GM23338 (cell line): ENCODE data around the gene NLN. TPM values are rescaled to one million over a fixed set of nuclear protein-coding genes. Genes with fewer than 3 reads are reported as not detected.

Experiments used
- ATAC-seq: fragments of 200-7000 bp; cut with Tn5 transposase; 3 replicates; pipeline ENCODE4 v1.9.1; 2020
- DNase-seq: peaks from one replicate; pipeline ENCODE4 v3.0.0-alpha.2; 2015; ENCODE audit warnings: low spot score
- H2AFZ ChIP-seq: fragments of 200-600 bp; sonication (generic); 2 replicates; pipeline ENCODE4 v1.8.0; 2016; ENCODE audit warnings: antibody characterized with exemption, mild to moderate bottlenecking, moderate library complexity
- H3F3A ChIP-seq: fragments of 200-600 bp; sonication (generic); replicated peaks from 2 replicates; pipeline ENCODE4 v1.8.0; 2017; ENCODE audit warnings: antibody characterized with exemption, mixed run types, low read depth
- H3K27ac ChIP-seq: fragments of 200-600 bp; sonication (generic); 2 replicates; pipeline ENCODE4 v1.6.1; 2016; ENCODE audit warnings: low read depth
- H3K27me3 ChIP-seq: fragments of 200-600 bp; sonication (generic); 2 replicates; pipeline ENCODE4 v1.8.0; 2016; ENCODE audit warnings: mild to moderate bottlenecking, mixed run types, moderate library complexity; ENCODE audit not compliant: insufficient read depth
- H3K36me3 ChIP-seq: fragments of 200-600 bp; sonication (generic); 2 replicates; pipeline ENCODE4 v1.8.0; 2016; ENCODE audit warnings: mild to moderate bottlenecking; ENCODE audit not compliant: insufficient read depth
- H3K4me1 ChIP-seq: fragments of 200-600 bp; sonication (generic); 2 replicates; pipeline ENCODE4 v1.8.0; 2016; ENCODE audit warnings: mild to moderate bottlenecking, moderate library complexity; ENCODE audit not compliant: insufficient read depth
- H3K4me2 ChIP-seq: fragments of 200-600 bp; sonication (generic); 2 replicates; pipeline ENCODE4 v1.7.1; 2017; ENCODE audit warnings: mixed run types
- H3K4me3 ChIP-seq: fragments of 200-600 bp; sonication (generic); 2 replicates; pipeline ENCODE4 v1.6.1; 2016; ENCODE audit warnings: mixed run types
- H3K79me2 ChIP-seq: fragments of 200-600 bp; sonication (generic); replicated peaks from 2 replicates; pipeline ENCODE4 v1.8.0; 2017; ENCODE audit warnings: mild to moderate bottlenecking; ENCODE audit not compliant: insufficient read depth
- H3K9me2 ChIP-seq: fragments of 200-600 bp; sonication (generic); 2 replicates; pipeline ENCODE4 v1.8.0; 2017; ENCODE audit not compliant: insufficient read depth
- H4K20me1 ChIP-seq: fragments of 200-600 bp; sonication (generic); replicated peaks from 2 replicates; pipeline ENCODE4 v1.8.0; 2017; ENCODE audit warnings: mild to moderate bottlenecking; ENCODE audit not compliant: insufficient read depth
- H3K27ac Mint-ChIP-seq: 2 replicates; pipeline ENCODE4 v1.8.0; 2020; ENCODE audit warnings: inconsistent platforms, mild to moderate bottlenecking, moderate library complexity, mixed read lengths
- H3K27me3 Mint-ChIP-seq: 3 replicates; pipeline ENCODE4 v1.8.0; 2022; ENCODE audit warnings: low read depth, mild to moderate bottlenecking, moderate library complexity, mixed read lengths, inconsistent platforms; ENCODE audit not compliant: insufficient read depth, poor library complexity
- H3K36me3 Mint-ChIP-seq: 3 replicates; pipeline ENCODE4 v1.8.0; 2021; ENCODE audit warnings: low read depth, mild to moderate bottlenecking, inconsistent platforms, moderate library complexity, mixed read lengths
- H3K4me1 Mint-ChIP-seq: 3 replicates; pipeline ENCODE4 v1.8.0; 2020; ENCODE audit warnings: mild to moderate bottlenecking, inconsistent platforms, mixed read lengths
- H3K4me3 Mint-ChIP-seq: 3 replicates; pipeline ENCODE4 v1.8.0; 2021; ENCODE audit warnings: moderate library complexity, mild to moderate bottlenecking, inconsistent platforms, mixed read lengths
- H3K9me3 Mint-ChIP-seq: 3 replicates; pipeline ENCODE4 v1.8.0; 2020; ENCODE audit warnings: moderate library complexity, mild to moderate bottlenecking, inconsistent platforms, mixed read lengths
- CREB1 ChIP-seq: fragments of 250-450 bp; sonication (Bioruptor Pico); IDR thresholded peaks from 2 replicates; pipeline ENCODE4 v1.5.0; 2020; ENCODE audit warnings: low read depth, mild to moderate bottlenecking, moderate library complexity
- JUNB ChIP-seq: IDR thresholded peaks from one replicate; pipeline ENCODE4 v1.6.1; 2016; ENCODE audit warnings: antibody characterized with exemption; ENCODE audit not compliant: unreplicated experiment
- POLR2AphosphoS5 ChIP-seq: IDR thresholded peaks from 2 replicates; pipeline ENCODE4 v1.6.1; 2016; ENCODE audit warnings: antibody characterized with exemption, low read depth
- ZNF331 ChIP-seq: fragments of 250-450 bp; sonication (Bioruptor Pico); IDR thresholded peaks from 2 replicates; pipeline ENCODE4 v1.5.0; 2020; ENCODE audit warnings: low read depth, mild to moderate bottlenecking, moderate library complexity
- polyA plus RNA-seq: library from polyadenylated mRNA; unstranded; fragments of >200 nt; fragmentation: Nextera tagmentation; extraction: Ambion mirVana; gene quantifications from 2 replicates; pipeline ENCODE4 v1.2.1, GENCODE V29; 2016
- total RNA-seq: library from RNA; depleted of rRNA; stranded (reverse); fragments of >200 nt; shearing (Covaris generic); gene quantifications from 2 replicates; pipeline ENCODE4 v1.2.3, GENCODE V29; 2014
- TF ChIP-seq, protein P1 (sequence below): IDR thresholded peaks from one replicate; pipeline ENCODE4 v1.6.1; 2018; ENCODE audit warnings: antibody characterized with exemption; ENCODE audit not compliant: unreplicated experiment
- TF ChIP-seq, protein P2 (sequence below): IDR thresholded peaks from 2 replicates; pipeline ENCODE4 v1.6.1; 2016; ENCODE audit warnings: antibody characterized with exemption

Gene NLN
- total and polyA plus RNA-seq, 2 experiments from 2014 or later: 56.4 to 168 TPM

DNA sequence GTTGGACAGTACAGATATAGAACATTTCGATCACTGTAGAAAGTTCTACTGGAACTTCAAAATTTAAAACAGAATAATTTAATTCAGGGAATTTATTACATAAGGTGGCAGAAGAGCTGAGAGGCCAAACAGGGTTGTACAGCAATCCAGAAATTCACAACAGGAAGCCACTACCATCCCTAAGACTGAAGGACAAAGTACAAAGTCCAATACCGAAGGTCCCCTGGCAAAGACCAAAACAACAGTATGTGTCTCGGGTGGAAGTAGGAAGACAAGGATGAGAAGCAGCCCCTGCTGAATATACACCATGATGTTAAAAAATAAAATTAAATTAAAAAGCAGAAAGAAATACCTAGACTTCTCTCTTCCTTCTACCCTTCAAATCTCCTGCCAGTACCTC is 20.0 kb upstream of the NLN start:
- Histone ChIP-seq H3F3A (no peaks in the 10 kb centered on the region), H2AFZ (no peak overlapping the region), H3K79me2 (no peaks in the 10 kb centered on the region), H3K36me3 (0 out of 2 replicates have a peak, but pooled peaks cover 4% of the 10 kb centered on the region), H3K4me1 (no peaks in the 10 kb centered on the region), H3K27me3 (no peaks in the 10 kb centered on the region), H3K27ac (no peak overlapping the region), H3K4me3 (no peak overlapping the region), H3K9me2 (no peaks in the 10 kb centered on the region), H3K4me2 (no peak overlapping the region), H4K20me1 (no peaks in the 10 kb centered on the region)
- Mint-ChIP-seq H3K4me1 (no peaks in the 10 kb centered on the region), H3K4me3 (no peak overlapping the region), H3K27ac (no peak overlapping the region), H3K27me3 (no peaks in the 10 kb centered on the region), H3K36me3 (peaks cover 17% of the 10 kb centered on the region; the same call in 2 of the 3 replicates), H3K9me3 (no peaks in the 10 kb centered on the region)
- TF ChIP-seq ZNF331 (CRISPR knock-in tag): no peak
- ATAC-seq (no peak), DNase-seq (no peak)

DNA sequence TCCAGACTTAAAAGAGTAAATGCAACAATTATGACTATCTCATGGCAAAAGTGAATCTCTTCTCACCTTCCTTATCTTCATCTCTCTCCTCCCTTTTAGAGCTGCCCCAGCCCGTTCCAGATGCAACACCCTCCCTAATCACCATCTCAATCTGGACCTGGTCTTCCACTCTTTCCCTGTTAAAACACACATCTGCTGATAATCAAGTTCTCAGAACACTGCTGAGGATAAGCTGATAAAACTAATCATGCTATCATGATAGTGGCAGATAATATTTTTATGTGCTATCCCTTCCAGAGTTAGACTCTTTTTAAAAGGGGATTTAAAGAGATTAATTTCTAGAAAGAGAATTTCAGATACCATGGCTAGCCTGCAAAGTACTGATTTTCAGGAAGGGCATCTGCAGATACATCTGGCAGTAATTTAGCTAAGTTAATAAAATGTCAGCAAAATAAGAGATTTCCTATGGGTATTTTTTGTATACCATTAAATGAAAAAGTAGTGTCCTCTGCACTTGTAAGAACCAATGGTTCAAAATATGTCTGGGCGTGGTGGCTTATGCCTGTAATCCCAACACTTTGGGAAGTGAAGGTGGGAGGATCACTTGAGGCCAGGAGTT is 17.3 kb upstream of the NLN start:
- H3K9me2 ChIP-seq: no peaks in the 10 kb centered on the region
- H3K27ac ChIP-seq: no peak overlapping the region
- H3K27ac Mint-ChIP-seq: no peak overlapping the region
- no peak for ATAC-seq
- H3K4me1 Mint-ChIP-seq: no peaks in the 10 kb centered on the region
- H3K27me3 Mint-ChIP-seq: no peaks in the 10 kb centered on the region
- H2AFZ ChIP-seq: no peak overlapping the region
- H3K4me1 ChIP-seq: no peaks in the 10 kb centered on the region
- H3K9me3 Mint-ChIP-seq: no peaks in the 10 kb centered on the region
- no peaks in the 10 kb centered on the region for H4K20me1 ChIP-seq
- H3K79me2 ChIP-seq: no peaks in the 10 kb centered on the region
- no peaks in the 10 kb centered on the region for H3F3A ChIP-seq
- no peak overlapping the region for H3K4me2 ChIP-seq
- H3K4me3 ChIP-seq: no peak overlapping the region
- DNase-seq: no peak
- TF ChIP-seq ZNF331 (CRISPR knock-in tag) (no peak), CREB1 (CRISPR knock-in tag) (no peak)
- no peak overlapping the region for H3K4me3 Mint-ChIP-seq
- H3K27me3 ChIP-seq: no peaks in the 10 kb centered on the region
- H3K36me3 Mint-ChIP-seq: peaks cover 20% of the 10 kb centered on the region; the same call in 2 of the 3 replicates
- peaks cover 4% of the 10 kb centered on the region; the same call in 1 of the 2 replicates for H3K36me3 ChIP-seq

DNA sequence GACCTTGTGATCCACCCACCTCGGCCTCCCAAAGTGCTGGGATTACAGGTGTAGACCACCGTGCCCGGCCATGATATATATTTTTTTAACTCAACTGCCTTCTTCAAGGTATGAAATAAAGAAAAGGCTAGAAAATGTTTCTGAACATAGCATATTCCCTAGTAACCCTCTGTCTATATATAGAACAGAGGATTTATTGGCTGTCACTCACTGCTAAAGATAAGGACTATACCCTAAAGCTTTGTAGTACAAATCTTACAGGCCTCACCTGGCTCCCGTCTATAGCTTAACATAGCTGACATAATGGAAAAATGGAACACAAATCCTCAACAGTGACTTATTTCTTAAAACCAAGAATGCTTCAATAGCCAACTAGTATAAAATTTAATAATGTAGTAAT is 14.3 kb upstream of the NLN start:
- H3K4me3 Mint-ChIP-seq: no peak overlapping the region
- no peaks in the 10 kb centered on the region for H4K20me1 ChIP-seq
- DNase-seq (no peak), ATAC-seq (no peak)
- H3K27ac ChIP-seq: no peak overlapping the region
- H3K4me3 ChIP-seq: no peak overlapping the region
- no peak overlapping the region for H3K4me2 ChIP-seq
- H2AFZ ChIP-seq: no peak overlapping the region
- no peaks in the 10 kb centered on the region for H3K4me1 Mint-ChIP-seq
- H3F3A ChIP-seq: no peaks in the 10 kb centered on the region
- peaks cover 4% of the 10 kb centered on the region; the same call in 1 of the 2 replicates for H3K36me3 ChIP-seq
- no peaks in the 10 kb centered on the region for H3K79me2 ChIP-seq
- H3K36me3 Mint-ChIP-seq: peaks cover 12% of the 10 kb centered on the region; the same call in 2 of the 3 replicates
- no peaks in the 10 kb centered on the region for H3K27me3 Mint-ChIP-seq
- no peak overlapping the region for H3K27ac Mint-ChIP-seq
- H3K9me2 ChIP-seq: no peaks in the 10 kb centered on the region
- H3K9me3 Mint-ChIP-seq: no peaks in the 10 kb centered on the region
- H3K4me1 ChIP-seq: no peaks in the 10 kb centered on the region
- no peaks in the 10 kb centered on the region for H3K27me3 ChIP-seq
- TF ChIP-seq POLR2AphosphoS5 (no peak), JUNB (no peak)
- TF ChIP-seq, protein P1, sequence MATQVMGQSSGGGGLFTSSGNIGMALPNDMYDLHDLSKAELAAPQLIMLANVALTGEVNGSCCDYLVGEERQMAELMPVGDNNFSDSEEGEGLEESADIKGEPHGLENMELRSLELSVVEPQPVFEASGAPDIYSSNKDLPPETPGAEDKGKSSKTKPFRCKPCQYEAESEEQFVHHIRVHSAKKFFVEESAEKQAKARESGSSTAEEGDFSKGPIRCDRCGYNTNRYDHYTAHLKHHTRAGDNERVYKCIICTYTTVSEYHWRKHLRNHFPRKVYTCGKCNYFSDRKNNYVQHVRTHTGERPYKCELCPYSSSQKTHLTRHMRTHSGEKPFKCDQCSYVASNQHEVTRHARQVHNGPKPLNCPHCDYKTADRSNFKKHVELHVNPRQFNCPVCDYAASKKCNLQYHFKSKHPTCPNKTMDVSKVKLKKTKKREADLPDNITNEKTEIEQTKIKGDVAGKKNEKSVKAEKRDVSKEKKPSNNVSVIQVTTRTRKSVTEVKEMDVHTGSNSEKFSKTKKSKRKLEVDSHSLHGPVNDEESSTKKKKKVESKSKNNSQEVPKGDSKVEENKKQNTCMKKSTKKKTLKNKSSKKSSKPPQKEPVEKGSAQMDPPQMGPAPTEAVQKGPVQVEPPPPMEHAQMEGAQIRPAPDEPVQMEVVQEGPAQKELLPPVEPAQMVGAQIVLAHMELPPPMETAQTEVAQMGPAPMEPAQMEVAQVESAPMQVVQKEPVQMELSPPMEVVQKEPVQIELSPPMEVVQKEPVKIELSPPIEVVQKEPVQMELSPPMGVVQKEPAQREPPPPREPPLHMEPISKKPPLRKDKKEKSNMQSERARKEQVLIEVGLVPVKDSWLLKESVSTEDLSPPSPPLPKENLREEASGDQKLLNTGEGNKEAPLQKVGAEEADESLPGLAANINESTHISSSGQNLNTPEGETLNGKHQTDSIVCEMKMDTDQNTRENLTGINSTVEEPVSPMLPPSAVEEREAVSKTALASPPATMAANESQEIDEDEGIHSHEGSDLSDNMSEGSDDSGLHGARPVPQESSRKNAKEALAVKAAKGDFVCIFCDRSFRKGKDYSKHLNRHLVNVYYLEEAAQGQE: no peak
- TF ChIP-seq, protein P2, sequence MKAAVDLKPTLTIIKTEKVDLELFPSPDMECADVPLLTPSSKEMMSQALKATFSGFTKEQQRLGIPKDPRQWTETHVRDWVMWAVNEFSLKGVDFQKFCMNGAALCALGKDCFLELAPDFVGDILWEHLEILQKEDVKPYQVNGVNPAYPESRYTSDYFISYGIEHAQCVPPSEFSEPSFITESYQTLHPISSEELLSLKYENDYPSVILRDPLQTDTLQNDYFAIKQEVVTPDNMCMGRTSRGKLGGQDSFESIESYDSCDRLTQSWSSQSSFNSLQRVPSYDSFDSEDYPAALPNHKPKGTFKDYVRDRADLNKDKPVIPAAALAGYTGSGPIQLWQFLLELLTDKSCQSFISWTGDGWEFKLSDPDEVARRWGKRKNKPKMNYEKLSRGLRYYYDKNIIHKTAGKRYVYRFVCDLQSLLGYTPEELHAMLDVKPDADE: no peak
